ENCODE data around the gene CD58. TPM values are rescaled to one million over a fixed set of nuclear protein-coding genes. Genes with fewer than 3 reads are reported as not detected.
"Not testable (repeated sequence)": the region's sequence is repeated elsewhere in the genome, so short reads cannot be mapped to it uniquely, and the experiment has no call there.

Gene CD58
- total and polyA plus RNA-seq, 2 of the 4 experiments (the other 2 are of a cell fraction) = 5.4 to 5.7 TPM

DNA sequence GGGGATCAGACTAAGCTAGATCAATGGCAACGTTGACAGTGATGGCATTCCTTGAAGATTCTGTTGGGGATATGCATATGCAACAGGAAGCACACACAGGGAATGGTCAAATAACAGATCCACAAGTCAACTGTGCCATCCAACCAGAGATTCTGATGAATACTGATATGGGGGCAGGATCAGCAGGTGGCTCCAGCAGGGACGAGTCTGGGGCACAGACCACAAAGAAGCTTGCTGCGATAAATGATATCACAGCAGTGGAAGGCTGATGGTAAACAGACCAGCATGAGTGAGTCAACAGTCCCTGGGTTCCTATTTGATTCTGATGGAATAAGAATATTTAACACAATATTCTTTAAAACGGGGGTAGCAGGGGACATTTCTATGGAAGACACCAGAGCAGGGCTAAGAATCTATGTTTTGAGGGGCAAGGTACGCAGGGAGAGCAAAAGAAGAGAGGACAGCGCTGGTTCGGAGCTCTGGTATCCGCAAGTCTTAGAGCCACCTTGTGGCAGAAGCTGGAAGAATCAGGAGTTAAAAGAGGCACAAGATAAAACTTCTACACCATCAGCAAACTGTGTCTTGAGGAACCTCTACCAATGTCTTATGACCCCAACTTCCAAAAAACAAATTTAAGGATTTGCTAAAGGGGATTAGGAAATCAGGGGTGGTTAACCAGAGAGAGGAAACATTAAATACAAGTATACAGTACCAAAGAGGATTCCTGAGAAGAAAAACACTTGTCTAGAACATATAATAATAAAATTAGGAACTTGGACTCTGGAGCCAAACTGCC, 25.3 kb upstream of the CD58 start:
- H3K56ac ChIP-seq (ENCODE audit: extremely low read depth, insufficient read depth, low read length); H3K4ac ChIP-seq (ENCODE audit: low read depth, low read length); H2AK9ac ChIP-seq (replicated peaks; ENCODE audit: low read depth, low read length, poor library complexity); POLR2A ChIA-PET (ENCODE audit: unreplicated experiment); H2AFZ ChIP-seq (replicated peaks; ENCODE audit: low read length, poor library complexity); H3K9me3 ChIP-seq (ENCODE audit: control insufficient read depth, insufficient read depth, low read length); in situ Hi-C loops (cut with MboI; ENCODE audit: low sequenced_read_pairs); H3K27ac ChIP-seq (ENCODE audit: insufficient read depth, low read length); H3K79me1 ChIP-seq (ENCODE audit: low read depth in 1 of 2, low read length in 2 of 2); H3K27me3 ChIP-seq (ENCODE audit: control insufficient read depth, insufficient read depth, low read length); H4K20me1 ChIP-seq (ENCODE audit: insufficient read depth, low read length); H2BK15ac ChIP-seq (ENCODE audit: low read depth, low read length); H2BK120ac ChIP-seq (ENCODE audit: low read depth, low read length); H2AK5ac ChIP-seq (ENCODE audit: low read depth, low read length); H4K8ac ChIP-seq (ENCODE audit: low read depth in 2 of 2, low read length in 2 of 2); H3K9me1 ChIP-seq (ENCODE audit: insufficient read depth, low read length); H3K14ac ChIP-seq (replicated peaks; ENCODE audit: low read depth, low read length); H4K91ac ChIP-seq (ENCODE audit: insufficient read depth, low read depth, low read length); H2BK20ac ChIP-seq (ENCODE audit: low read depth, low read length); H3K4me1 ChIP-seq (ENCODE audit: control insufficient read depth, insufficient read depth, low read length); H4K5ac ChIP-seq (ENCODE audit: low read depth, low read length); BruUV-seq (replicated peaks); H3K9ac ChIP-seq (ENCODE audit: low read depth, low read length); dilution Hi-C loops (cut with HindIII; ENCODE audit: low sequenced_read_pairs, unreplicated experiment); H3K36me3 ChIP-seq (ENCODE audit: control insufficient read depth, insufficient read depth, low read length); H3K23ac ChIP-seq (ENCODE audit: low read depth, low read length); H2BK5ac ChIP-seq (ENCODE audit: low read depth, low read length, poor library complexity, severe bottlenecking); H3K18ac ChIP-seq (ENCODE audit: low read depth, low read length); H3K4me3 ChIP-seq (ENCODE audit: insufficient read depth, low read depth, low read length): not testable (repeated sequence)
- CTCF ChIA-PET = interaction anchor here (0.6 to 2.7 kb wide), 6 partner anchors 10 to 115 kb away, joined by 3 to 19 read pairs (median 4); no protein-coding TSS in a partner anchor
- DNase-seq = peak; percentile 36
- ATAC-seq (ENCODE audit: low read depth) = peak; percentile 86
- TF ChIP-seq, protein P1, sequence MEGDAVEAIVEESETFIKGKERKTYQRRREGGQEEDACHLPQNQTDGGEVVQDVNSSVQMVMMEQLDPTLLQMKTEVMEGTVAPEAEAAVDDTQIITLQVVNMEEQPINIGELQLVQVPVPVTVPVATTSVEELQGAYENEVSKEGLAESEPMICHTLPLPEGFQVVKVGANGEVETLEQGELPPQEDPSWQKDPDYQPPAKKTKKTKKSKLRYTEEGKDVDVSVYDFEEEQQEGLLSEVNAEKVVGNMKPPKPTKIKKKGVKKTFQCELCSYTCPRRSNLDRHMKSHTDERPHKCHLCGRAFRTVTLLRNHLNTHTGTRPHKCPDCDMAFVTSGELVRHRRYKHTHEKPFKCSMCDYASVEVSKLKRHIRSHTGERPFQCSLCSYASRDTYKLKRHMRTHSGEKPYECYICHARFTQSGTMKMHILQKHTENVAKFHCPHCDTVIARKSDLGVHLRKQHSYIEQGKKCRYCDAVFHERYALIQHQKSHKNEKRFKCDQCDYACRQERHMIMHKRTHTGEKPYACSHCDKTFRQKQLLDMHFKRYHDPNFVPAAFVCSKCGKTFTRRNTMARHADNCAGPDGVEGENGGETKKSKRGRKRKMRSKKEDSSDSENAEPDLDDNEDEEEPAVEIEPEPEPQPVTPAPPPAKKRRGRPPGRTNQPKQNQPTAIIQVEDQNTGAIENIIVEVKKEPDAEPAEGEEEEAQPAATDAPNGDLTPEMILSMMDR (conservative IDR thresholded peaks at IDR 0.05; ENCODE audit: low read depth, low read length) = peak; percentile 40
- TF ChIP-seq SMC3 (IDR thresholded peaks at IDR 0.05; ENCODE audit: low read depth, low read length) = peak; percentile 32; the same call in 1 of the 2 replicates
- WGBS, 2 experiments (ENCODE audit: extremely low coverage in 2 of 2, insufficient read length in 1 of 2) = no CpG with 5 or more reads among the region's 8 CpGs
- intact Hi-C loops (cut with micrococcal nuclease) = loop anchor here (1.0 kb wide), 1 partner anchor 22 kb away; no protein-coding TSS in a partner anchor
- peak overlapping the region; percentile 80 for H3K4me2 ChIP-seq (ENCODE audit: low read depth, low read length)
